ENCODE data around the gene PADI2. TPM values are rescaled to one million over a fixed set of nuclear protein-coding genes. Genes with fewer than 3 reads are reported as not detected.

PADI2 gene
- total and polyA plus RNA-seq, 2 experiments from 2014 or later = 1.7 to 4.3 TPM

GRCh38 chr1:17081439-17081838 is 37.8 kb downstream of the PADI2 start (continued):
- no peak for TF ChIP-seq ZNF462 (CRISPR knock-in tag; IDR thresholded peaks at IDR 0.05)
- TF ChIP-seq CTCF (conservative IDR thresholded peaks at IDR 0.05; ENCODE audit: low read depth in 2 of 2) = no peak
- TF ChIP-seq ETS1 (IDR thresholded peaks at IDR 0.05) = no peak
- TF ChIP-seq STAT1 (IDR thresholded peaks at IDR 0.05; ENCODE audit: unreplicated experiment) = no peak
- TF ChIP-seq EZH2 (IDR thresholded peaks at IDR 0.05; ENCODE audit: low read depth, unreplicated experiment) = no peak
- TF ChIP-seq ZNF114 (CRISPR knock-in tag; IDR thresholded peaks at IDR 0.05) = no peak
- TF ChIP-seq ZNF331 (CRISPR knock-in tag; IDR thresholded peaks at IDR 0.05; ENCODE audit: low read depth) = no peak
